Measurements from ENCODE around the gene MRPL12. TPM values are rescaled to one million over a fixed set of nuclear protein-coding genes. Genes with fewer than 3 reads are reported as not detected.

MRPL12 gene
- total and polyA plus RNA-seq, 9 of the 15 experiments (the other 6 are each of a cell fraction or from before 2014, with no cell fraction given), result 0.94 to 338 (median 100) TPM

GRCh38 chr17:81683584-81684441 is 19.4 kb upstream of the MRPL12 start, which contains the start of the genes ARL16 and HGS (continued):
- TF ChIP-seq ZNF407 (IDR thresholded peaks at IDR 0.05; ENCODE audit: low read depth) (peak; percentile 99), UBTF (IDR thresholded peaks at IDR 0.05; ENCODE audit: borderline replicate concordance in 1 of 2, low read depth in 2 of 2, low read length in 2 of 2) (0 out of 4 replicates have a peak, but pooled peaks of 1 of the 2 experiments have one; percentile 67), STAT5A (IDR thresholded peaks at IDR 0.05; ENCODE audit: borderline replicate concordance, low read length) (no peak), GTF2E2 (tag; IDR thresholded peaks at IDR 0.05) (no peak), ZNF79 (CRISPR knock-in tag; IDR thresholded peaks at IDR 0.05; ENCODE audit: low read depth) (no peak), SNRNP70 (optimal IDR thresholded peaks at IDR 0.05; ENCODE audit: low read depth, low read length) (no peak), BRD4 (IDR thresholded peaks at IDR 0.05) (no peak), CBFA2T2 (conservative IDR thresholded peaks at IDR 0.05) (no peak), NELFE (IDR thresholded peaks at IDR 0.05; ENCODE audit: insufficient read depth, insufficient read length) (no peak), SNIP1 (IDR thresholded peaks at IDR 0.05; ENCODE audit: low read depth) (no peak), TAF1 (IDR thresholded peaks at IDR 0.05; ENCODE audit: control insufficient read depth, extremely low read depth, insufficient read depth, low read length, severe bottlenecking) (peak; percentile 54), ZNF347 (CRISPR knock-in tag; IDR thresholded peaks at IDR 0.05; ENCODE audit: low read depth) (no peak), ZNF277 (CRISPR knock-in tag; IDR thresholded peaks at IDR 0.05; ENCODE audit: borderline replicate concordance) (no peak), THAP7 (CRISPR knock-in tag; IDR thresholded peaks at IDR 0.05) (no peak)
